Stimulated activated CD4-positive, alpha-beta T cell treated with anti-CD3 and anti-CD28 coated beads, Interleukin-4, amount 100 ng/mL, for 1 hour (primary cell): ENCODE measurements around the gene EPPIN.

ENCODE experiments used
- DNase-seq: peaks from one replicate; pipeline ENCODE4 v3.0.0-alpha.2; 2020

Gene EPPIN

DNA sequence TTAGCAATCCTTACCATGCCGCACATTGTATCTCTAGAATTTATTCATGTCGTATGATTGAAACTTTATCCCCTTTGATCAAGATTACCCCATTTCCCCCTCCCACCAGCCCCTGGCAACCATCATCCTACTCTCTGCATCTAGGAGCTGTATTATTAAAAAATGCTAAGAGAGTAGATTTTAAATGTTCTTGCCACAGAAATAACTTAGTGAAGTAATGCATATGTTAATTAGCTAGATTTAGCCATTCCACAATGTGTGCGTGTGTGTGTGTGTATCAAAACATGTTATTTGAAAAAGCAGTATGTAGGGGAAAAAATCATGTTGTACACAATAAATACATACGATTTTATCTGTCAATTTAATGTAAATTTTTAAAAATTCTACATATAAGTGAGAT lies 19.9 kb downstream of the EPPIN start:
- DNase-seq, result no peak

DNA sequence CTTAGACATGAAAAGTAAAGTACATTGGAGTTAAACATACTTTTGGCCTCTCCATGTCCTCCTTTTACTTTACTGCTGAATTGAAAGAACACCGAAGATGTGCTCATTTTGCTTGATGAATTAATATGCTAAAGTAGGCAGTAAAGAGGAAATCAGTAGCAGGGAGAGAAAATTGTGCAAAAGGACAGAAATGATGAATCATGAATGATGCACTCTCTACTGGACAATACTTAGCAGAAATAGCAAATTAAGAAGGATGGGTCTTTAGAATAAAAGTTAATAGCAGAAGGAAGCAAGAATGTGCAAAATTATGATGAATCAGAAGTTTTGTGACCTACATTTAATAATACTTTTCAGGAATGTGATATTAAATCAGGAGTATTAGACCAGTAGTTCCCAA lies 23.4 kb downstream of the EPPIN start:
- DNase-seq, result no peak

DNA sequence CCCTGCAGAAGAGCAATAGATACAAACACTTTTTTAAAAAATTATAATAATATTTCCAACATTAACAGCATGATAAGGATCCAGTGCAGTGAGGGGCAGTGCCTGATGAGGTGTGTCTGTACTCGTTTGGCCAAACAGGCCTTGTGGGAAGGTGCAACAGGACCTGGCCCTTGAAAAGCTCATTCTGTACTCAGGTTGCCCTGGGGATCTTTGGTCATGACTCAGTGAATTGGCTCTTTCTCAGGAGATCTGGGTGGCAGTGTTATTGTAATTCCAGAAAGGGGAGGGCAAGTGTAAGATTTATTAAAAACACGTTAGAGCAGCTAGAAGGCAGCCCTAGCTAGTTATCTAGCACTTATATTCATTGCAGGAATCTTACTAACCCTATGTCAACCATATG lies 28.9 kb downstream of the EPPIN start:
- no peak for DNase-seq

DNA sequence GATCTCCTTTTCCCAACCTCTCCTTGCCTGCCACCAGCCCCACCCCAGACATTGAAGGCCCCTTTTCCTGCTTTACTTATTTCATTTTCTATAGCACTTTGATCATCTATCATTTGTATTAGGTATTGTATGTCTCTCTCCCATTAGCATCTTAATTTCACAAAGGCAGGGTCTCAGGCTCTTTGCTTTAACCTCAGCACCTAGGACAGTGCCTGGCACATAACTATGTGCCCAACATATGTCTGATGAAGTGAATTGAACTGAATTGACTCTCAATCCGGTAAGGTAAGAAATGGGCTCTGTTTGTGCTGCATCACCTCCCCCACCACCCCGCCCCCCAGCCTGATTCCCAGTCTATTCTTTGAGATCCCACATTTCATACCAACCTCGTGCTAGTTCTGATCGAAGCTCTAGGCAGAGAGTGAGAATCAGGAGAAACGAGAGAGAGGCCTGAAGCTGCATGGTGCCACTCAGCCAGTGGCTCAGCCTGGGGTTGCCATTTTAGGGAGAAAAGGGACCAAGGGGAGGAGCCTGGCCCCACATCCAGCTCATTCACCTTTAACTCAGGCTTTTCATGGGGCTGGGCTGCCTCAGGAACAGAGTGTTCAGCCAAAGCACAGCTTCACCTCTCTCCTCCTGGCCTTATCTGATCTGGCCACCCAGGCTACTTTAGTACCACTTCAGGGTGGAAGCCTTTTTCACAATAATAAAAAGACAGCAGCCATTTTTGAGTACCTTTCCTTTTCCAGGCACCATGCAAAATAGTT lies 31.9 kb downstream of the EPPIN start, which contains the start of gene SPINT3:
Gene SPINT3 (minus strand): TSS at position 476 of the 767 bp plus-strand sequence. CDS start 14 bp downstream, at position 462.
- DNase-seq, result no peak

DNA sequence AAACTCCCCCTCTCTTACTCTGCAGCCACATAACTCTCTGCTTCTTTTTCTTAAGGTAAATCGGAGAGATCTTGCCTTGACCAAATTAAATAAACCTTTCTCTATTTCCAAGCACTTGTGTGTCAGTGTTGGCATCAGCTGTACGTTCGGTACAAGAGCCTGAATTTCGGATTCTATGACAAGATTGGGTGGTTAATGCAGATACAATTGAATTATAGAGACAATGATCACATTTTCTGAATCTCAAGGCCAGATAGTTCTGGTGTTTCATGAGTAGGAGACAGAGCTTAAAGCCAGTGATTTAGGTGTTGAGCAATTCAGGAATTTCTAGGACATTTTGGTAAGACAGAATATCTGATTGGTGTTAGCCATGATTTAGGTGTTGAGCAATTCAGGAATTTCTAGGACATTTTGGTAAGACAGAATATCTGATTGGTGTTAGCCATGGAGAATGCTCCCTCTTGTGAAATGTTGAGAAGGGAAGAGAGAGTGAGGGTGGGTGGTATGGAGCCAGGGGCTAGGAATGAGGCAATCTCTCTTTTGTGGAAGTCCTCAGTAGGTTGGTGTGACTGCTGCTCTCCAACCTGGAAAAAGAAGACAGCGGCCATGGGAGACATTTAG lies 36.8 kb downstream of the EPPIN start:
- DNase-seq, result no peak

DNA sequence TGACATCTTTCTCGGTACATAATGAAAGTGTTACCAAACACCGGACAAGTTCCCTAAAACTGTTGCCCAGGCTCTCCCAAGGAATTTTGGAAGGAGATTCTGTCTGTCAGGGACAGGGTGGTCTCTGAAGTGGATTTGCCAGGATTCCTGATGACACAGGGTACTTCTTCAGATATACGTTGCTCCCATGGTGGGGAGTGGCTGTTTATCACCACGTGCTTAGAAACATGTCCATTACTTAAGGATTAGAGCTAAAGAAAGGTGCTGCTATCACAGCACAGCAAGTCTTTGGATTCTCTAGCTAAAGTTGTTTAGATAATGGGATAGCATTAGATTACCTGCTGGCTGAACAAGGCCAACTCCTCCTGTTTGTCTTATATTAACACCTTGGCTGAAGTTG lies 38.1 kb downstream of the EPPIN start:
- DNase-seq, result no peak

DNA sequence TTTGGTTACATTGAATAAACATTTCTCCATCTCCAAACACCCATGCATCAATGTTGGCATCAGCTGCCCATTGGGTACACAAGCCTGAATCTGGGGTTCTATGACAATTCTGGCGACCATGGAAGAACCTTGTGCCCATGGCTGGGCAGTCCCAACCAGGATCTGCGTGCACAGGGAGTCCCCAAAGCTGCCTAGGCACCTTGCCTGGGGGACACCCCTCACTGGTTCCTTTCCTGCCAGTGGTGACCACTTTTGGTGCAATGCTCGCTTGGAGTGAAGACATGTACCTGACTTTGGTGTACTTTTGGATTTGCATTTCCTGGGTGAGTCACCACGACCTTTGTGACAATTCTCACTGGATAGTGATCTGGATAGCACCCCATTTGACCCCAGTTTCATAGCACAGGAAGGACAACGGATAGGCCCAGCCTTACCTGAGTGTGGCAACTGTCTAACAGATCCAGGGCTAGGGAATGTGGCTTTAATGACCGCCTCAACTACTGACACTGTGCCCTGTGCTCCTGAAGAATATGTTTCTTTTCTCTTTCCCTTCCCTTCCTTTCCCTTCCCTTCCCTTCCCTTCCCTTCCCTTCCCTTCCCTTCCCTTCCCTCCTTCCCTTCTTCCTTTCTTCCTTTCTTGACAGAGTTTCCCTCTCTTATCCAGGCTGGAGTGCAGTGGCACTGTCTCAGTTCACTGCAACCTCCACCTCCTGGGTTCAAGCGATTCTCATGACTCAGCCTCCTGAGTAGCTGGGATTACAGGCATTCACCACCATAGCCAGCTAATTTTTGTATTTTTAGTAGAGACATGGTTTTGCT lies 38.9 kb downstream of the EPPIN start:
- DNase-seq, result no peak

DNA sequence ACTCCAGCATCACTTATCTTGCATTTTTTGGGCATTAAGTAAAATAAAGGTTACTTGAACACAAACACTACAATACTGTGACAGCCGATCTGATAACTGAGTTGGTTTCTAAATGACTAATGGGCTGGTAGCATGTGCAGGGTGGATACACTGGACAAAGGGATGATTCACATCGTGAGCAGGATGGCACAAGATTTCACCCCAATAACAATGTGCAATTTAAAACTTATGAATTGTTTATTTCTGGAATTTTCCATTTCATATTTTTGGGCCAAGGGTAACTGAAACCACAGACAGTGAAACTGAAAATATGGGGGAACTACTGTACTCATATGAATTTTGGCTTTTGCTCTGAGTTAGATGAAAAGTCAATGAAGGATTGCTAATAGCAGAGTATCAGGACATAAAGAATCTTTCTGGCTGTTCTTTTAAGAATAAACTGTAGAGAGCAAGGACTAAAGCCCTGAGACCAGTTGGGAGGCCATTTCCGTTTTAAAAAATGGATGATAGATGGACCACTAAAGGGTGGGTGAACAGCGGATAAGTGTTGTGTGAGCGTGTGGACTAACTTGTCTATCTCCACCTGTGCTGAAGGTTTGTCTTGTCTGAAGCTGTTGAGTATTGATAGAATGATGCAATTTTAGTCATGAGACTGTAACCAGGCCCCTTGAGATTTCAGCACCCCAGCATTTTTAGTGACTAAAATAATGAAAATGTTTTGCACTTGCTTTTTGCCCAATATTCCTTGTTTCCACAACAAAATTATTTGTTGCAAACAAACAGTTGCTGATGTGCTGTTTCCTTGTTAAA lies 40.0 kb downstream of the EPPIN start:
- no peak for DNase-seq

DNA sequence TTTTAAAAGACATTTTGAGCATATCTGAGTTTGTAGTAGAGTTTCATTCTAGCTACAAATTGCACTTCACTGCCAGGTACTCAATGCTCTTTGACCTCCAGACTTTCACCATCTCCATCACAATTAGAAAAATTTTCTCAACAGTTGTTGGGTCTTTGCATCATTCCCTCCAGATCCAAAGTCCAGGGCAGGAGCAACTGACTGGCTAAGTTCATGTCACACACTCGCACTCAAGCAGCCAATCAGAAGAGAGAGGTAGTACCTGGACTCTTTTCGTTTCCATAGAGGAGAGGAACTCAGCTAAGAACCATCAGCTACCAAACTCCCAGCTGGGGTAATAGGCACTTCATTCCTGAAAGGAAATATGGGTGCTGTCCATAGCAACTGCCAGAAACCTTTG lies 40.8 kb downstream of the EPPIN start:
- DNase-seq, result no peak

DNA sequence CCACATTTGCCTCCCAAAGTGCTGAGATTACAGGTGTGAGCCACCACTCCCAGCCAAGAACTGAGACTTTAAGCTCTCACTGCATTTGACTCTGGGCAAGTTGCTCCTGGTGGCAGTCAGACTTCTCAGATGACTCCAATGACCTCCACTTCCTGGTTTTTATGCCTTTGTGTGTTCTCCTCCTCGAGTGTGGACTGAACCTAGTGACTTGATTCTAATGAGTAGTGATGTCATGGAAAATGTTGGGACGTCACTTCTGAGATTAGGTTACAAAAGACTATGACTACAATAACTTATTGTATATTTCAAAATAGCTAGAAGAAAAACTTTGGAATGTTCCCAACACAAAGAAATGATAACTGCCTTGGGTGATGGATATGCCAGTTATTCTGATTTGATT lies 43.8 kb downstream of the EPPIN start:
- DNase-seq, result no peak

DNA sequence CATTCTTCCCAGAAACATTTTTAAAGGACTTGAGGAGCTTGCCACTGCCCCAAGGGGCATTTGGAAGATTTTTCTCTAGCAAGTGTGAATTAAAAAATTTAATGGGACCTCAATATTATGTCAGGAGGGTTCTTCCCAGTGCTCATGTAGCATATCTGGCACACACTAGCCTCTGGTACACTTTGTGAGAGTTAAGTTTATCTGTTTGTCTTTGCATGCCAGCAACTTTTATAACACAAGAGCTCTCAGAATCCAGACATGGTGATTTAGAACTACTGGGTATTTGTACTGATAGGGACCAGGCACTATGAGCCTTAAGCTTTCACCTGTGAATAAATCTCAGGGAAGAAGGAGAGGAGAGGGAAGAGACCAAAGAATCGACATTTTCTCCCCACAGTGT lies 44.6 kb downstream of the EPPIN start:
- DNase-seq, result no peak

DNA sequence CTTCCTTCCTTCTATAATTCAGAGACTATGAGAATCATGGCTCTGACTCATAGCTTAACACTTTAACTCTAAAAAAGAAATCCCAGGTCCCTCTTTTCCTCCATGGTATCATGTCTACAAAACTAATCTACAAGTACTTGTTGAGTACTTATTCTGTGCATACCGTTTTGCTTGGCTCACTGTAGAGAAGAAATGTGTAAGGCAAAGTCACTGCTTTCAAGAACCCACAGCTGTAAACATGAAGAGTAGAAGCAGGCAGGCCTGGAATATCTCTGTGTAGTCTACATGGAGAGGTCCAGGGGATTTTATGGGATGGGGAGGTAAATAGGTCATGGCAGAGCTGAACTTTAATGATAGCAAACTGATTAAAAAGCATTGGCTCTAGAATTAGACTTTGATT lies 45.6 kb downstream of the EPPIN start:
- DNase-seq, result no peak

DNA sequence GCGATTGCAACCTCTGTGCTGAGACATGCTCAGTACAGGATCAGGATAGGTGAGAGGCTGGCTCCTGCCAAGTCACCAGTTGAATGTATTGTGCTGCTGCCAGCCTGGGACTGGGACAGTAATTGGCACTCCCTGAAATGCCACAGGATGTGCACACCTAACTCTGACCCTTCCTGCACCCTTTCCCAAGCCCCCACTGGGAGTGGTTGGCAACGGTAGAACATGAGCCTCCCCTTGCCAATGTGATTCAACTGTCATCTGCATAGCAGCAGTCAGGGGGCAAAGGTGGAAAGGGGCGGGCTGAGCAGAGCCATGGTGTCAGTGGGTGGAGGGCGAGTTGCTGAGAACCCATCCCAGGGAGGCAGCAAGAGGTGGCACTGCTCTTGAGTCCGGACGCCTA lies 47.2 kb downstream of the EPPIN start:
- DNase-seq, result no peak

DNA sequence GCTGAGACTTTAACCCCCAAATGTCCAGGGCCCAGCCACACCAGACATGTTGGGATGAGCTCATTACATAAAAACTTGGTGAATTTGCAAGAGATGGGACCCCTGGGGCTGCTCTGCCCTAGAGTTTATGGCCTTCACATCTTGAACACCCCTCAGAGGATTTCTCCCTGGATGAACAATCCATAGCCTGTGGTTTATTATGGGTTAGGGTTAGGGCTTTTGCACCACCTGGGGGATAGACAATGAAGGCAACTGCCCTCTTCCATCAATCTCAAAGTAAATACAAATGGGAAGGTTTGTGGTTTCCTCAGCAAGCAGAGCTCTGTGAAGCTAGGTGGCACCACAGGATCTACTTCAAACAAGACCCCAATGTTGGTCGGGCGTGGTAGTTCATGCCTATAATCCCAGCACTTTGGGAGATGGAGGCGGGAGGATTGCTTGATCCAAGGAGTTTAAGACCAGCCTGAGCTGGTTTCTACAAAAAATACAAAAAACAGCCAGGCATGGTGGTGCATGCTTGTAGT lies 49.2 kb downstream of the EPPIN start:
- DNase-seq, result no peak

DNA sequence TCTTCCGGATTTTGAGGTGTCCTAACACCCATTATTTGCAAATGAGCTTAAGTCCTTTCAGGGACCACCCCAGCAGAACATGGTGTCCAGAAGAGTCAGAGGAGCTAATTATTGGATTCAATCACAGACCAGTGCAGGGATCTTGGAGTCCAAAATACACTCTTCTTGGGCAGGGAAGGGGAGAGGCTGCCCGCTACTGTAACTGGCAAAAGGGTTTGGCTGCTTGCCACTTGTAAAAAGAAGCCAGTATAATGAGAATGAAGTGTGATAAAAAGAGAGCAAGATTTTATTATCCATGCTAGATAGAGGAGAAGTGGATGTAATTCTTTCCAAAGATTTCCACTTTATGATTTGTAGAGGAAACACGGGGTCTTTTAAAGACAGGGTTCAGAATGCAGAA lies 51.0 kb downstream of the EPPIN start:
- no peak for DNase-seq

DNA sequence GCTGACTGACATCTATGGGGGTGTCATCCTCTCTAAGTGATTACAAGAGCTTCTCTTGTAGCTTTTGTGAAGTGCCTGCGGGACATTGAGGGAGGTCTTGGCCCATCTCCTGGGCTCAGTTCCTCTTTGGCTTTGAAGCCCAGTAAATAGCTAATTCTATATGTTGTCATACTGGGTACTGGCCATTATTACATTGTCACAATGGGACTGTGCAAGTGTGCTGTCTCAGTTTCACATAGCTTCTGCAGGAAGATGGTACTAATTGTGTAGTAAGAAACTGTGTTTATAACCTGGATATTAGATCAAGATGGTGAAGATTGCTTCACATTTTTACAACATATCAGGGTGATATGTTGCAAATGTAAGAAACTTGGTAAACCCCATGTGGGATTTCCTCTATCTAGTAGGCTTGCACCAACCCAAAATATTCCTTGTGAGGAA lies 51.7 kb downstream of the EPPIN start:
- no peak for DNase-seq
